ENCODE measurements around the gene CYP27A1. TPM values are rescaled to one million over a fixed set of nuclear protein-coding genes. Genes with fewer than 3 reads are reported as not detected.

CYP27A1 gene
- total and polyA plus RNA-seq, 2 donors from 2014 or later = 18.5 to 43.3 TPM

DNA sequence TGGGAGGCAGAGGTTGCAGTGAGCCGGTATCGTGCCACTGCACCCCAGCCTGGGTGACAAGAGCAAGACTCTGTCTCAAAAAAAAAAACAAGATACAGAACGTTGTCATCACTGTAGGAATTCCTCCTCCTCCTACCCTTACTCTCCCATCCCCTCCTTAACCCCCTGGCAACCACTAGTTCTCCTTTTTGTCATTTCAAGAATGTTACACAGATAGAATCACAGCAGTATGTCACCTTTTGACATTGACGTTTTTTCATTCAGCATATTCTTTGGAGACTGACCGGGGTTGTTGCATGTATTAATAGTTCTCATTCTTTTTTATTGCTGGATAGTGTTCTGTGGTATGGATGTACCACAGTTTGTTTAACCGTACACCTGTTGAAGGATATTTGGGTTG, 38.9 kb upstream of the CYP27A1 start:
- DNase-seq (no peak), FAIRE-seq (no peak)
- Histone ChIP-seq H3K4me3 (ENCODE audit: low read length in 3 of 3) (no peak overlapping the region), H3K36me3 (ENCODE audit: control insufficient read depth in 2 of 3, insufficient read depth in 3 of 3, low read length in 3 of 3) (peaks cover 5 to 42% (median 30%) of the 10 kb centered on the region in 3 donors), H3K9me3 (ENCODE audit: control insufficient read depth in 2 of 3, insufficient read depth in 1 of 3, low read length in 3 of 3) (no peaks in the 10 kb centered on the region), H3K27me3 (ENCODE audit: control insufficient read depth, insufficient read depth, low read length) (no peaks in the 10 kb centered on the region), H3K9ac (ENCODE audit: low read length in 3 of 3) (no peak overlapping the region), H3K27ac (ENCODE audit: low read depth in 2 of 2, low read length in 2 of 2) (no peak overlapping the region), H3K4me1 (ENCODE audit: control insufficient read depth in 2 of 3, insufficient read depth in 2 of 3, low read depth in 1 of 3, low read length in 3 of 3) (no peaks in the 10 kb centered on the region)
- intact Hi-C loops (cut with DNase I) = no loop called here
- TF ChIP-seq, protein P1, sequence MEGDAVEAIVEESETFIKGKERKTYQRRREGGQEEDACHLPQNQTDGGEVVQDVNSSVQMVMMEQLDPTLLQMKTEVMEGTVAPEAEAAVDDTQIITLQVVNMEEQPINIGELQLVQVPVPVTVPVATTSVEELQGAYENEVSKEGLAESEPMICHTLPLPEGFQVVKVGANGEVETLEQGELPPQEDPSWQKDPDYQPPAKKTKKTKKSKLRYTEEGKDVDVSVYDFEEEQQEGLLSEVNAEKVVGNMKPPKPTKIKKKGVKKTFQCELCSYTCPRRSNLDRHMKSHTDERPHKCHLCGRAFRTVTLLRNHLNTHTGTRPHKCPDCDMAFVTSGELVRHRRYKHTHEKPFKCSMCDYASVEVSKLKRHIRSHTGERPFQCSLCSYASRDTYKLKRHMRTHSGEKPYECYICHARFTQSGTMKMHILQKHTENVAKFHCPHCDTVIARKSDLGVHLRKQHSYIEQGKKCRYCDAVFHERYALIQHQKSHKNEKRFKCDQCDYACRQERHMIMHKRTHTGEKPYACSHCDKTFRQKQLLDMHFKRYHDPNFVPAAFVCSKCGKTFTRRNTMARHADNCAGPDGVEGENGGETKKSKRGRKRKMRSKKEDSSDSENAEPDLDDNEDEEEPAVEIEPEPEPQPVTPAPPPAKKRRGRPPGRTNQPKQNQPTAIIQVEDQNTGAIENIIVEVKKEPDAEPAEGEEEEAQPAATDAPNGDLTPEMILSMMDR (IDR thresholded peaks at IDR 0.05; ENCODE audit: borderline replicate concordance, extremely low read depth, insufficient read depth) = no peak

DNA sequence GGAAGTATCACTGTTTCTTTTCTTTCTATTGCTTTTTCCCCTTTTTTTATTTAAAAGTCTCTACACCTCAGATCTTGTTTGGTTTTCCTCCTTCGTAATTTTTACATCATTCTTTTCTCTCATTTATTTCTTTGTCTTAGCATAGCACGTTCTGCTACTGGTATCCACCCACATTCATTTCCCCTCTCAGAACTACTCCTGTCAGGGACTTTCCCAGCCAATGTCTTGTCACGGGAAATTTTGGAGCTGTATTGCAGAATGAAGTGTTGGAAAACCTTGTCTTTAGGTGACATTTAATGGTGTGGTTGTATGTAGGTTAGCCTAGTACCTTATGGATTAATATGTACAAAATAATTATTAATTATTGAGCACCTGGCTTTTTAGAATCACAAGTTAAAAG, 37.3 kb upstream of the CYP27A1 start:
- no peaks in the 10 kb centered on the region for H3K27me3 ChIP-seq (ENCODE audit: control insufficient read depth, insufficient read depth, low read length)
- H3K4me3 ChIP-seq (ENCODE audit: low read length in 3 of 3) = no peak overlapping the region
- H3K36me3 ChIP-seq (ENCODE audit: control insufficient read depth in 2 of 3, insufficient read depth in 3 of 3, low read length in 3 of 3) = peaks cover 5 to 45% (median 30%) of the 10 kb centered on the region in 3 donors
- no peaks in the 10 kb centered on the region for H3K4me1 ChIP-seq (ENCODE audit: control insufficient read depth in 2 of 3, insufficient read depth in 2 of 3, low read depth in 1 of 3, low read length in 3 of 3)
- DNase-seq (no peak), FAIRE-seq (no peak)
- H3K9me3 ChIP-seq (ENCODE audit: control insufficient read depth in 2 of 3, insufficient read depth in 1 of 3, low read length in 3 of 3) = no peaks in the 10 kb centered on the region
- H3K9ac ChIP-seq (ENCODE audit: low read length in 3 of 3) = no peak overlapping the region
- TF ChIP-seq, protein P1 (IDR thresholded peaks at IDR 0.05; ENCODE audit: borderline replicate concordance, extremely low read depth, insufficient read depth) = no peak
- no peak overlapping the region for H3K27ac ChIP-seq (ENCODE audit: low read depth in 2 of 2, low read length in 2 of 2)
- intact Hi-C loops (cut with DNase I) = no loop called here

DNA sequence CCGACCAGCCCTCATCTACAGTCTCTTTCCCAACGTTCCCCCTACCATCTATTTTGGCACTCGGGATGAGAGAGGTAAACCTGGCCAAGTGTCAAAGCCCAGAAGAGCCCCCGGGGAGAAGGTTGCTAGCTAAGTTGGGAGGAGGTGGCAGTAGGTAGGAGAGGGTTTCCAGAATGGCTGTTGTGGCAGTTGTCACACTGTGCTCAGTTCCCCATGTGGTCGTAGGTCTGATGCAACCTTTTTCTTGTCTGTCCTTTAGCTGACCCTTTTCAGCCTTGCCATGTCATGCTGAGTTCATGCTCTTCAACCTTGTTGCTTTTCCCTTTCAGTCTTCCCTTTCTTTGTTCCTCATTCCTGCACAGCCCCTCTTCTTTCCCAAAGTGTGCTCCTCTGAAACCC, 36.8 kb upstream of the CYP27A1 start:
- no peak overlapping the region for H3K9ac ChIP-seq (ENCODE audit: low read length in 3 of 3)
- no peaks in the 10 kb centered on the region for H3K9me3 ChIP-seq (ENCODE audit: control insufficient read depth in 2 of 3, insufficient read depth in 1 of 3, low read length in 3 of 3)
- no peak overlapping the region for H3K4me3 ChIP-seq (ENCODE audit: low read length in 3 of 3)
- H3K36me3 ChIP-seq (ENCODE audit: control insufficient read depth in 2 of 3, insufficient read depth in 3 of 3, low read length in 3 of 3) = peaks cover 5 to 40% (median 30%) of the 10 kb centered on the region in 3 donors
- FAIRE-seq (no peak), DNase-seq (no peak)
- H3K27ac ChIP-seq (ENCODE audit: low read depth in 2 of 2, low read length in 2 of 2) = no peak overlapping the region
- TF ChIP-seq, protein P1 (IDR thresholded peaks at IDR 0.05; ENCODE audit: borderline replicate concordance, extremely low read depth, insufficient read depth) = no peak
- H3K27me3 ChIP-seq (ENCODE audit: control insufficient read depth, insufficient read depth, low read length) = no peaks in the 10 kb centered on the region
- intact Hi-C loops (cut with DNase I) = no loop called here
- H3K4me1 ChIP-seq (ENCODE audit: control insufficient read depth in 2 of 3, insufficient read depth in 2 of 3, low read depth in 1 of 3, low read length in 3 of 3) = no peaks in the 10 kb centered on the region
